Femur (tissue), 1 donor: ENCODE measurements around the gene BHLHA9.
"Not testable (repeated sequence)": the region's sequence is repeated elsewhere in the genome, so short reads cannot be mapped to it uniquely, and the experiment has no call there.

Experiments used
- DNase-seq: peaks from one replicate; pipeline ENCODE4 v3.0.0-alpha.2; 2017

Gene BHLHA9

DNA sequence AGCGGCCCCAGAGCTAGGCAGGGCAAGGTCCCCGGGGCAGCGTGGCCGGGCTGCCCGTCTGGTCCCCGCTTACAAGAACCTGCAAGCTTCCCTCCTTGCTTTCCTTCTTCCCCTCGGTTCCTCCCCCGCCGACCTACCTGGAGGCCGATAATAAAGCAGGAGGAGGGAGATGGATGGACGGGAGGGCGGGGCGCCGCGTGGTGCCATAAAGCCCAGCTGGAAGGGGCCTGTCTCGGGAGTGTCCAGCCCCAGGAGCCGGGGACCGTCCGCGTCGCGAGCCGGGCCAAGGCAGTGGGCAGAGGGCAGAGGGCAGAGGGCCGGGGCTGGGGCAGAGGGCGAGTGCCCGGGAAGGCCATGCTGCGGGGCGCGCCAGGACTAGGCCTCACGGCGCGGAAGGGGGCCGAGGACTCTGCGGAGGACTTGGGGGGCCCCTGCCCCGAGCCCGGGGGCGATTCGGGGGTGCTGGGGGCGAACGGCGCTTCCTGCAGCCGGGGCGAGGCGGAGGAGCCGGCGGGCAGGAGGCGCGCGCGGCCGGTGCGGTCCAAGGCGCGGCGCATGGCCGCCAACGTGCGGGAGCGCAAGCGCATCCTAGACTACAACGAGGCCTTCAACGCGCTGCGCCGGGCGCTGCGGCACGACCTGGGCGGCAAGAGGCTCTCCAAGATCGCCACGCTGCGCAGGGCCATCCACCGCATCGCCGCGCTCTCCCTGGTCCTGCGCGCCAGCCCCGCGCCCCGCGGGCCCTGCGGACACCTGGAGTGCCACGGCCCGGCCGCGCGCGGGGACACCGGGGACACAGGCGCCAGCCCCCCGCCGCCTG lies at the start of gene BHLHA9:
Gene BHLHA9, plus strand, starts transcription at position 235 of the 820 bp plus-strand sequence. Its CDS starts 120 bp downstream, at position 355.
- no peak for DNase-seq

DNA sequence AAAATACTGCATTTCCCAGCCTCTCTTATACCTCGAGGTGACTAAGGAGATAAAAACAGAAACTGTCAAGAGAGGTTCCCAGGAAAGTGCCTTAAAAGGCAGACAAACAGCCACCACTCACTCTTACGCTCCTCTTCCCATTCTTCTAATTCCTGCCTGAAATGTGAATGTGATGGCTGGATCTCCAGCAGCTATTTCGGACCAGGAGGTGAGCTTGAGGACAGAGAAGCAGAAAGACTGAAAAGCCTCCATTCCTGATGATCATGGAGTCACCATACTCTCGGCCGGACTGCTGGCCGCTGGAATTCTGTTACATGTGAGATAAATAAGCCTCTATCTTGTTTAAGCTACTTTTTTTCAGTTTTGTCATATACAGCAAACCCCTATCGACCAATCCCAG lies 49.0 kb upstream of the BHLHA9 start:
- no peak for DNase-seq

- DNase-seq = no peak
Observed at GRCh38 chr17:1222321-1222720, 47.9 kb upstream of the BHLHA9 start.

GRCh38 chr17:1223662-1224061 lies 46.6 kb upstream of the BHLHA9 start:
- DNase-seq = no peak

- no peak for DNase-seq
Observed at GRCh38 chr17:1224330-1224729, 45.9 kb upstream of the BHLHA9 start.

DNA sequence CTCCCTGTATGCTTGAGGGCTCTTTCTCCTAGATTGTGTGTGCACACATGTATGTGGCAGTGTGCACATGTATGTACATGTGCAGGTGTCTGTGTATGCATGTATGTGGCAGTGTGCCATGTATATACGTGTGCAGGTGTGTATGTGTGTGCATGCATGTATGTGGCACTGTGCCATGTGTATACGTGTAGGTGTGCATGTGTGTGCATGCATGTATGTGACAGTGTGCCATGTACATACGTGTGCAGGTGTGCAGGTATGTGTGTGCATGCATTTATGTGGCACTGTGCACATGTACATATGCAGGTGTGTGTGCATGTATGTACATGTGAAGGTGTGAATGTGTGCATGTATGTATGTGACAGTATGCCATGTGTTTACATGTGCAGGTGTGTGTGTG lies 43.9 kb upstream of the BHLHA9 start:
- DNase-seq = no peak

GRCh38 chr17:1227365-1227764 lies 42.9 kb upstream of the BHLHA9 start:
- no peak for DNase-seq

- no peak for DNase-seq
Observed at GRCh38 chr17:1227917-1228780, 42.1 kb upstream of the BHLHA9 start.

DNA sequence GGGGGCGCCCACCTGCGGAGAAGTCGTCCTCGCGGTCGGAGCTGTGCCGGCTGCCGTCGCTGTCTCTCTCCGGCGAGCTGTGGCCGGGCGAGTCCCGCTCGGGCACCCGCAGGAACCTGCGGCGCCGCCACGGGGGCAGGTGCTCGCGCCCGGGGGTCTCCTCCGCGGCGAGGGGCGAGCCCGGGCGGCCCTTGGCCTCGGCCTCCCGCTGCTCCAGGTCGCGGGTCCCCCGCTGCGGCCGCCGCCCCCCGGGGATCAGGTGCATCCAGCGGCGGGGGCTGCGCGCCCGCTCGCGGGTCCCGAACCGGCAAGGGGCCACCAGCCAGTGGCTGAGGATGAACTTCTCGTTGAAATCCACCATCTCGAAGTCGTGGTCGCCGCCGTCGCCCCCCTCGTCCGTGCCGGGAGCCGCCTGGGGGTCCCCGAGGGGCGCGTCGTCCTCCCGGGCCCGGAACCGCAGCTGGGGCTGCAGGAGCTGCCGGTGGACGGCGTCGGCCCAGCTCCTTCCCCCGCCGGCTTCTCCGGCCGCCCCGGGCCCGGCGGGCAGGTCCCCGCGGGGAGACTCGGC lies 41.4 kb upstream of the BHLHA9 start:
- no peak for DNase-seq

- peak; percentile 76 for DNase-seq
Observed at GRCh38 chr17:1229349-1229899, 40.8 kb upstream of the BHLHA9 start.

DNA sequence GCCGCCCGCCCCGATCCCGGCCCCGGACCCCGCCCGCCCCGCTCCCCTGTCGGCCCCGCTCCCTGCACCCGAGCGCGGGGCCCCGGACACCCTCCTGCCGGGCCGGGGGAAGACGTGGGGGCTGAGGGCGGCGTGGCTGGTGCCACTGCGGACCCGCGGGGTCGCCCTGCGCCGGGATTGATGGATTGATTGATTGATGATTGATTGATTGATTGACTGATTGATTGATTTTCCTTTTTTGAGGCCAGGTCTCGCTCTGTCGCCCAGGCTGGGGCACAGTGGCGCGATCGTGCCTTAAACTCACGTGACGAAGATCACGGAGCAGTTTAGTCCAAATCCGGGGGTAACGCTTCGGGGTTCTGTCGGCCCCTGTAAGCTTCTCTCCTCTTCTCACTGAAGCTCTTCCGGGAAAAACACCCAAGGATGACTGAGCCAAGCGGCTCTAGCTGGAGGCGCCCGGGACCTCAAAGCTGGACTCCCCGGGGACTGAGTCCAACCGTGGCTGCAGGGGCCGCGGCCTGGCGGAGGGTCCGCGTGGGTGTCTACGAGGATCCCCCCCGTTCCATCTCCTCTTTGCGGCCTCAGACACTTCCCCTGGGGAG lies 40.2 kb upstream of the BHLHA9 start:
- no peak for DNase-seq

- DNase-seq = peak; percentile 61
Observed at GRCh38 chr17:1231456-1231855, 38.8 kb upstream of the BHLHA9 start.

DNA sequence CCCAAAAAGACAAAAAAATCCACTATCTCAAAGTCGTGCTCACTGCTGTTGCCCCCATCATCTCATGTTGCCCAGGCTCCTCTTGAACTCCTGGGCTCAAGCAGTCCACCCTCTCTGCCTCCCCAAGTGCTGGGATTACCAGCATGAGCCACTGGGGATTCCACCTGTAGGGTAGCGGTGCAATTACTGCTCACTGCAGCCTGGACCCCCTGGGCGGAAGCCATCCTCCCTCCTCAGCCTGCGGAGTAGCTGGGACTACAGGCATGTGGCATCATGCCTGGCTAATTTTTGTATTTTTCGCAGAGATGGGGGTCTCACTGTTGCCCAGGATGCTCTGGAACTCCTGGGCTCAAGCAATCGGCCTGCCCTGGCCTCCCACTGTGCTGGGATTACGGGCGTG lies 37.9 kb upstream of the BHLHA9 start:
- DNase-seq = no peak

- DNase-seq = no peak
Observed at GRCh38 chr17:1232786-1233185, 37.5 kb upstream of the BHLHA9 start.

GRCh38 chr17:1234455-1234854 lies 35.8 kb upstream of the BHLHA9 start:
- peak; percentile 44 for DNase-seq

- DNase-seq = no peak
Observed at GRCh38 chr17:1237471-1237870, 32.8 kb upstream of the BHLHA9 start.

- no peak for DNase-seq
Observed at GRCh38 chr17:1239210-1239609, 31.0 kb upstream of the BHLHA9 start.

- DNase-seq = not testable (repeated sequence)
Observed at GRCh38 chr17:1240426-1240825, 29.8 kb upstream of the BHLHA9 start.

DNA sequence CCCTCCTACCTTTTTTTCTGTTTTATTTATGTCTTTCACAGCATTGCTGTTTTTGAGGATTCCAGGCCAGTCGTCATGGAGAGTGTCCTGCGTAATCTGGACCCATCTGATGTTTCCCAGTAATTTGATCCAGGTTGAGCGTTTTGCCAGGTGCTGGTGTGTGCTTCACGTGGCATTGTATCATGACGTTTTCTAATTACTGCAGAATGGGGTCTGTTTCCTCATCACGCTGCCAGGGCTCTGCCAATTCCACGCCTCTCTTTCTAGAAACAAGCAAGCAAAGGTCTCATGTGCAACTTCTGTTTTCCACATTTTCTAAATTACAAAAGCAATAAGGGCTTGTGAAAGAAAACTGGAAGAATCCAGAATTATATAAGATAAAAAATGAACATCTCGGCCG lies 28.3 kb upstream of the BHLHA9 start:
- DNase-seq = peak; percentile 80

DNA sequence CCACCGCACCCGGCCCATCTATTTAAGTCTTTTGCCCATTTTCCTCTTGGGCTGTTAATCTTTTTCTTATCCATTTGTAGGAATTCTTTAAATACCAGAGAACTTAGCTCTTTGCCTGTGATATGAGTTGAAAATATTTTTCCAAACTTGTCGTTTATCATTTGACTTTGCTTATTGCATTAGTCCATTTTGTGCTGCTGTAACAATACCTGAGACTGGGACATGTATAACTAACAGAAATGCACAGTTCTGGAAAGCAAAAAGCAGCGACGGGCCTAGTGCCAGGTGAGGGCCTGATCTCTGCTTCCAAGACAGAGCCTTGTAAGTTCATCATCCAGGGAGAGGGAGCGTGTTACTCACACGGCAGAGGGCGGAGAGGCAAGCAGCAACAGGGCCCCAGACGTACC lies 25.6 kb upstream of the BHLHA9 start:
- peak; percentile 66 for DNase-seq

DNA sequence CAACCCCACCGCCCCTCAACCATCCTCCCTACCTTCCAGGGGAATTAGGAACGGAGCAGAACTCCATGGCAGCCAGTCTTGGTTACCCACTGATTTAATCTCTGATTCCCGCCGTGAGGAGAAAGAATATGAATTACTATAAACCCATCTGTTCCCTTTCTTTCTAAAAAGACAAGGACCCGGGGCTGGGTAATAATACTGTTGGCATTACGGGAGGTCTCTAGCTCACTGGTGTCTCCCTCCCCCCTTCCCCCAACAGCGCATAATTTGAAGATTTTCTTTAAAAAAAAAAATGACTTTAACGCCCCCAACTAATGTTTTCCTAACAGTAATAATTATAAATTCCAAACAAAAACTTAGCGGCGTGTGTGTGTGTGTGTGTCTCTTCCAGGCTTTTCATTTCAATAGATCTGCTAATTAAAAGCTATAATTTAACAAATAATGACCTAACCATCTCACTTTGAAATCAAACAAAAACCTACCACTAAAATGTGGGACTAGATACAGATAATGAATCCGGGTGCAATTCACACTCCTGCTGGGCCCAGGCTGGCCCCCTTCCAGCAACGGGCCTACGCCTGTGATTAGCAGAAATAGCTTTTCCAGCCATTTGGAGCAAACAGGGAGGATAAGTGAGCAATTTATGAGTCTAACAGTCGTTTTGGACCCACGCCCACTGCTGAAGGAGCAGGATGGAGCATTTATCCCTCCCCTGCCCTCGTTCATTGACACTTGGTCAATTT lies 18.2 kb upstream of the BHLHA9 start:
- DNase-seq = peak; percentile 69

- no peak for DNase-seq
Observed at GRCh38 chr17:1255041-1255440, 15.2 kb upstream of the BHLHA9 start.
